NB4 (cell line): Measurements from ENCODE around the gene COL4A2.
"Not testable (repeated sequence)": the region's sequence is repeated elsewhere in the genome, so short reads cannot be mapped to it uniquely, and the experiment has no call there.

Experiments used
- DNase-seq: peaks from one replicate; pipeline ENCODE4 v3.0.0; 2010; ENCODE audit warnings: low read depth
- H3K4me3 ChIP-seq: one replicate; pipeline ENCODE4 v1.5.1; 2011; ENCODE audit warnings: mild to moderate bottlenecking, low read depth, low read length, moderate library complexity
- MYC ChIP-seq: IDR thresholded peaks from 2 replicates; pipeline ENCODE4 v1.6.1; 2011; ENCODE audit warnings: low read depth, low read length
- POLR2A ChIP-seq: IDR thresholded peaks from 2 replicates; pipeline ENCODE4 v1.6.1; 2011; ENCODE audit warnings: mild to moderate bottlenecking; ENCODE audit not compliant: insufficient read length; ENCODE audit errors: extremely low read depth
- TF ChIP-seq, protein P1 (sequence below): IDR thresholded peaks from one replicate; pipeline ENCODE4 v1.5.1; 2012; ENCODE audit warnings: low read depth, low read length
- TF ChIP-seq, protein P2 (sequence below): IDR thresholded peaks from 2 replicates; pipeline ENCODE4 v1.6.1; 2011; ENCODE audit warnings: low read depth, low read length

The COL4A2 gene

DNA sequence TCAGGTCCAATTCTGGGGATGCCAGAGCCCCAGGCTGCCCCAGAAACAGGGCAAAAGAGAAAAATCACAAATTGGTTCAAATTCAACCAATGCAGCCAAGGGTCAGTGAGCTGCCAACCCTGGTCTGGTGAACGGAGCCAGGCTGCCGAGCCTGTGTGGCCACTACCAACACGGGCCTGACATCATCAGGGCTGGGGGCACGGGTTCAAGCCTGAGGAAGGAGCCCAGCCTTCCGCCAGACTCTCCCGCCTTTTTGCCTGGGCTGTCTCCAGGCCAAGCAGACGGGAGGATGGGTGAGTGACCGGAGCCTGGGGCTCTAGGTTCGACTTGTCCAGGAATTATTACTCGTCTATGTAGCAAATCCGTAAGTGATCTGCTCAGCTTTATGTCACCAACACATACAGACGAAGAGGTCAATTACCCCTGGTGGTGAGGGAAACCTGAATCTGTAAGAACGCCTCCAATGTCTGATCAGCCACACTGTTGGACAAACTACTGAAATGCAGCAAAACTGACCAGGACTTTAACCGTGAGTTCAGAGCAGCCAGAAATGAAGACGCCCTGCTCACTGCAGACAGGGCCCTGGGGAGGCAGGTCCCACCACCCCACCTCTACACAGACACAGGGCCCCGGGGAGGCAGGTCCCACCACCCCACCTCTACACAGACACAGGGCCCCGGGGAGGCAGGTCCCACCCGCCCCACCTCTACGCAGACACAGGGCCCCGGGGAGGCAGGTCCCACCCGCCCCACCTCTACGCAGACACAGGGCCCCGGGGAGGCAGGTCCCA lies 222.6 kb downstream of the COL4A2 start:
- TF ChIP-seq, protein P1, sequence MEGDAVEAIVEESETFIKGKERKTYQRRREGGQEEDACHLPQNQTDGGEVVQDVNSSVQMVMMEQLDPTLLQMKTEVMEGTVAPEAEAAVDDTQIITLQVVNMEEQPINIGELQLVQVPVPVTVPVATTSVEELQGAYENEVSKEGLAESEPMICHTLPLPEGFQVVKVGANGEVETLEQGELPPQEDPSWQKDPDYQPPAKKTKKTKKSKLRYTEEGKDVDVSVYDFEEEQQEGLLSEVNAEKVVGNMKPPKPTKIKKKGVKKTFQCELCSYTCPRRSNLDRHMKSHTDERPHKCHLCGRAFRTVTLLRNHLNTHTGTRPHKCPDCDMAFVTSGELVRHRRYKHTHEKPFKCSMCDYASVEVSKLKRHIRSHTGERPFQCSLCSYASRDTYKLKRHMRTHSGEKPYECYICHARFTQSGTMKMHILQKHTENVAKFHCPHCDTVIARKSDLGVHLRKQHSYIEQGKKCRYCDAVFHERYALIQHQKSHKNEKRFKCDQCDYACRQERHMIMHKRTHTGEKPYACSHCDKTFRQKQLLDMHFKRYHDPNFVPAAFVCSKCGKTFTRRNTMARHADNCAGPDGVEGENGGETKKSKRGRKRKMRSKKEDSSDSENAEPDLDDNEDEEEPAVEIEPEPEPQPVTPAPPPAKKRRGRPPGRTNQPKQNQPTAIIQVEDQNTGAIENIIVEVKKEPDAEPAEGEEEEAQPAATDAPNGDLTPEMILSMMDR: no peak
- no peak for TF ChIP-seq POLR2A
- no peak for TF ChIP-seq MYC
- TF ChIP-seq, protein P2, sequence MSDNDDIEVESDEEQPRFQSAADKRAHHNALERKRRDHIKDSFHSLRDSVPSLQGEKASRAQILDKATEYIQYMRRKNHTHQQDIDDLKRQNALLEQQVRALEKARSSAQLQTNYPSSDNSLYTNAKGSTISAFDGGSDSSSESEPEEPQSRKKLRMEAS: no peak
- no peak for DNase-seq
- no peak overlapping the region for H3K4me3 ChIP-seq

DNA sequence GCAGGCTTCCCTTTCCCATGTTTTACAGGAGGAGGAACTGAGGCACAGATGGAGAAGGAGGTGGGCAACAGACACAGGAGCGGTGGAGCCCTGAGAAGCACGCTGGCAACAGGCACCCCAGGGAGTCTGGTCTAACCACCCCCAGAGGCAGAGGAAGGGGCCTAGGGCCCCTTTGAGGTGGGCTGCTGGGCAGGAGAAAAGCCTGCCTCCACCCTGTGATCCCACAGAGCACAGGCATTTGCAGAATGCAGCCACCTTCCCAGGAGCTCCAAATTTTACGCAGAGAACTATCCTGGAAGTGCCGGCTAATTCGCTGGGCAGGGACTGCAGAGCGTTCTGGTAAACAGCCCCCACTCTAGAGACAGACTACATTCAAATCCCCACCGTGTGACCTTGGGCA lies 224.0 kb downstream of the COL4A2 start:
- DNase-seq: no peak
- TF ChIP-seq, protein P2: no peak
- TF ChIP-seq POLR2A (no peak), MYC (no peak)
- TF ChIP-seq, protein P1: no peak
- no peak overlapping the region for H3K4me3 ChIP-seq

DNA sequence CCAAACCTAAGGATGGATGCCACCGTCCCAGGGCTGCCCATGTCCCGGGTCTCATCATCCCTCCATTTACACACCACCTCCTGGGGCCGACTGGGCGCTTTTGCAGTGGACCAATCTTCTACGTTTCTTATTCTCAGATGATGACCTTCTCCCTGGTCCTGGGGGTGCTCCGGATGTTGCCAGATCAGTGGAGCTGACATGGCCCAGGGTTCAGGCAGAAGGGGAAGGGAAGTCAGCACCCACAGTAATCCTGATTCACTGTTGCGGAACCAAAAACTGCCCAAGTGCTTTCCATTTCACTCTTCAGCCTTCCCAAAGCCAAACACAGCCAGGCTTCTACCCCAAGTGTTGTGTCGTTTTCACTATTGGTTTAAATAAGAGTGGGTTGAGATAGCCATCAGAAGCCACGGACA lies 224.6 kb downstream of the COL4A2 start:
- TF ChIP-seq, protein P2: no peak
- TF ChIP-seq MYC: no peak
- no peak overlapping the region for H3K4me3 ChIP-seq
- no peak for DNase-seq

DNA sequence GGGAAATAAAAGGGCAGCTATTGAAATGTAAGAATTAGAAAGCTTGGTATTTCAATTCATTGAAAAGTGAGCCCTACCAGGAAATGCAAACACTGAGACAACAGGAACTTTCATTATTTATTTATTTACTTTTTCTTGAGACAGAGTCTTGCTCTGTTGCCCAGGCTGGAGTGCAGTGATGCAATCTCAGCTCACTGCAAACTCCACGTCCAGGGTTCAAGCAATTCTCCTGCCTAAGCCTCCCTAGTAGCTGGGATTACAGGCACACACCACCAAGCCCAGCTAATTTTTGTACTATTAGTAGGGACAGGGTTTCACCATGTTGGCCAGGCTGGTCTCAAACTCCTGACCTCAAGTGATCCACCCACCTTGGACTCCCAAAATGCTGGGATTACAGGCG lies 225.2 kb downstream of the COL4A2 start:
- not testable (repeated sequence) for DNase-seq, H3K4me3 ChIP-seq

DNA sequence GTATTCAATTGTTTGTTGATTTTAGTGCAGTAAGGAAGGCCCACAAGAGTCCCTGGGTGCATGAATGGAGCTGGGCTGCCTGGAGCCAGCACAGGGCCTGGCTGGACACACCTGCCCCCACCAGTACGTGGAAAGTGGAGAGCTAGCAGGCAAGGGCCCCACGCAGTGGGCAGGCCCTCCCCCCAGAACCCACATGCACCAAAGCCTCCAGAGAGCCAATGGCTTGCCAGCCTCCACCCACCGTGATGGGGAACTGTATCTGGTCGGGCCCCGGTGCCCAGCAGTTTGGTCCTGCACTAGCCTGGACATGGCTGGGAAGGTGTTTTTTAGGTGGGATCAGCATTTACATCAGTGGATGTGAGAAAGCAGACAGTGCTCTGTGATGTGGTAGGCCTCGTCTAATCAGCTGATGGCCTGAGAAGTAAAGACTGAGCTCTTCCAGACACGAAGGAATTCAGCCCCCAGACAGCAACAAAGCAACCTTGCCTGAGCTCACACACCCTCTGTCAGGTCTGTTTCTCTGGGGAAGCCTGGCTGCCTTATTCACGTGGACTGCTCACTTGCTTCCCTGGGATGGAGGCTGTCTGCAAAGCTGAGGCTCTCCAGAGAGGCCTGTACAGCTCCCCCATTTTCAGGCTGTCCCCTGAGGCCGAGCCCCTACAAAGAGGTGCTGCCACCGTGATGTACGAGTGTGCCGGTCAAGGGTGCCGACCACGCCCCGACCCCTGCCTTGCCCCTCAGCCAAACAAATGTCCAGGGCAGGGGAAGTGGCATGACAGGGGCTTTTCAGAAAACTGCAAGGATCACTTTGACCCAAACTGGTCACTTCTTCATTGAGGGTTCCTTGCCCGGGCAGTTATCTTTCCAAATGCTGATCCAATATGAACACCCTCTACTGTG lies 226.9 kb downstream of the COL4A2 start:
- DNase-seq: no peak
- TF ChIP-seq, protein P2: no peak
- TF ChIP-seq, protein P1: no peak
- TF ChIP-seq POLR2A (no peak), MYC (no peak)
- H3K4me3 ChIP-seq: no peak overlapping the region

DNA sequence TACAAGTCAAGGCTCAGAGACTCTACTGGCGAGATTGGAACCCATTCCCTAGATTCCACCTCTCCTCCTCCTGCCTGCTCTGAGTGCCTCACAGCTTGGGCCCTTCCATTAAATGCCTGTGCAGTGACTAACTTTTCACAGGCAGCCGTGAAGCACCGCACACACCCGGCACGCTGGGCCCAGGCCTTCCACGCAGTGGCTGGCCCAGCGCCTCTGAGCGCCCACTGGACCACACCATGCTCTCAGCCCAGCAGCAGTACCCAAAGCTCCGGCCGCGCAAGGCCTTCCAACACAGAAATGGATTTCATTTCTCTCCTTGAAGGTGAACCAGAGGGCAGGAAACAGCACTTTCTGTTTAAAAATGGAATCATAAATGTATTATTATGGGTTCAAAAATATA lies 228.4 kb downstream of the COL4A2 start:
- TF ChIP-seq POLR2A: no peak
- TF ChIP-seq MYC: no peak
- TF ChIP-seq, protein P2: no peak
- TF ChIP-seq, protein P1: no peak
- no peak overlapping the region for H3K4me3 ChIP-seq
- DNase-seq: no peak
